Nephron progenitor cell (in vitro differentiated cells): ENCODE results near the gene PARD3B.
A peak's percentile ranks its signal among the peaks of the same experiment; 100 is the strongest.

Source experiments
- DNase-seq: peaks from one replicate; pipeline ENCODE4 v3.0.0; 2021
- H3K27ac Mint-ChIP-seq: 2 replicates; pipeline ENCODE4 v1.8.0; 2021; ENCODE audit warnings: mild to moderate bottlenecking, moderate library complexity, mixed read lengths
- H3K27me3 Mint-ChIP-seq: 2 replicates; pipeline ENCODE4 v1.8.0; 2021; ENCODE audit warnings: mild to moderate bottlenecking, low read depth, mixed read lengths; ENCODE audit not compliant: poor library complexity
- H3K36me3 Mint-ChIP-seq: 2 replicates; pipeline ENCODE4 v1.8.0; 2021; ENCODE audit warnings: low read depth, mixed read lengths
- H3K4me1 Mint-ChIP-seq: 2 replicates; pipeline ENCODE4 v1.8.0; 2021; ENCODE audit warnings: mixed read lengths
- H3K4me3 Mint-ChIP-seq: 2 replicates; pipeline ENCODE4 v1.8.0; 2021; ENCODE audit warnings: mild to moderate bottlenecking, moderate library complexity, mixed read lengths
- H3K9me3 Mint-ChIP-seq: 2 replicates; pipeline ENCODE4 v1.8.0; 2021; ENCODE audit warnings: mild to moderate bottlenecking, moderate library complexity, mixed read lengths
- TF ChIP-seq, protein P1 (sequence below): fragments of 200-600 bp; sonication (generic); IDR thresholded peaks from 2 replicates; pipeline ENCODE4 v1.5.0; 2021; ENCODE audit warnings: antibody characterized with exemption

Gene PARD3B

DNA sequence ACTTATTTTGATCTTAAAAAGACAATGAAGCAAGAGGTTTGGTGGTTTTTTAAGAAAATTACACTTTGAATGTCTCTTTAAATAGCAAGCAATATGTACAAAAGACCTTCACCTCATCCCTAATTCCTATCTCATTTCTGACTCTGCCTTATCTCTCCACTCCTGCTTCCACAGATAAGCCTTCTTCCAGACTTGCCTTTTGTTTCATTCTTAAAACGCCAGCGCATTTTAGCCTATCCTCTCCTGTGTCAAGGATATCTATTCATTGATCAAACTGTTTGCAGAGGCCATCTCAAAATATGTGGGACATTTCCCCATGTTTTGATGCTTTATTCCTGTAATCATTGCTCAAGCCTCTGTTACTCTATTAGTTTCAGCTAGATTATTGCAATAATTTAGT, 562.5 kb downstream of the PARD3B start:
- H3K27me3 Mint-ChIP-seq = peaks cover under 1% of the 10 kb centered on the region
- peak overlapping the region; percentile 73 for H3K27ac Mint-ChIP-seq
- peaks cover 3% of the 10 kb centered on the region for H3K9me3 Mint-ChIP-seq
- peaks cover 4% of the 10 kb centered on the region for H3K36me3 Mint-ChIP-seq
- H3K4me3 Mint-ChIP-seq = no peak overlapping the region
- TF ChIP-seq, protein P1, sequence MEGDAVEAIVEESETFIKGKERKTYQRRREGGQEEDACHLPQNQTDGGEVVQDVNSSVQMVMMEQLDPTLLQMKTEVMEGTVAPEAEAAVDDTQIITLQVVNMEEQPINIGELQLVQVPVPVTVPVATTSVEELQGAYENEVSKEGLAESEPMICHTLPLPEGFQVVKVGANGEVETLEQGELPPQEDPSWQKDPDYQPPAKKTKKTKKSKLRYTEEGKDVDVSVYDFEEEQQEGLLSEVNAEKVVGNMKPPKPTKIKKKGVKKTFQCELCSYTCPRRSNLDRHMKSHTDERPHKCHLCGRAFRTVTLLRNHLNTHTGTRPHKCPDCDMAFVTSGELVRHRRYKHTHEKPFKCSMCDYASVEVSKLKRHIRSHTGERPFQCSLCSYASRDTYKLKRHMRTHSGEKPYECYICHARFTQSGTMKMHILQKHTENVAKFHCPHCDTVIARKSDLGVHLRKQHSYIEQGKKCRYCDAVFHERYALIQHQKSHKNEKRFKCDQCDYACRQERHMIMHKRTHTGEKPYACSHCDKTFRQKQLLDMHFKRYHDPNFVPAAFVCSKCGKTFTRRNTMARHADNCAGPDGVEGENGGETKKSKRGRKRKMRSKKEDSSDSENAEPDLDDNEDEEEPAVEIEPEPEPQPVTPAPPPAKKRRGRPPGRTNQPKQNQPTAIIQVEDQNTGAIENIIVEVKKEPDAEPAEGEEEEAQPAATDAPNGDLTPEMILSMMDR = no peak
- no peaks in the 10 kb centered on the region for H3K4me1 Mint-ChIP-seq
- no peak for DNase-seq

DNA sequence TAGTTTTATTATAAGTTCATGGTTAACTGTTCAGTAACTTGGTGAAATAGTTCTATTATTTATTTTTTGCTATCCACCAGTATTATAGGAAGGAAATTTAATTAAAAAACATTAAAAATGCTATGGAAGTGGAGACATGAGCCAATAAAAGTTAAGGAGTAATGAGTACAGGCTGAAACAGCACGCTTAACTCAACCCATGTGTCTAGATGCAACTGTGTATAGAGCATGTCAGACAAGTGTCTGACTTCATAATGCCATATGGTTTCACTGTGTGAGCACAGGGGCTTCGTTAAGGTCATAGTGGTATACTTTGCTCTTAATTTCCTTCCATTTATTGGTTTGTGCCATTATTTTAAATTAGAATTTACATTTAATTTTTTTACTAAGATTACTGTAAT, 570.2 kb downstream of the PARD3B start:
- TF ChIP-seq, protein P1 = no peak
- peaks cover 27% of the 10 kb centered on the region for H3K4me1 Mint-ChIP-seq
- no peak overlapping the region for H3K27ac Mint-ChIP-seq
- H3K4me3 Mint-ChIP-seq = no peak overlapping the region
- no peaks in the 10 kb centered on the region for H3K36me3 Mint-ChIP-seq
- peaks cover 9% of the 10 kb centered on the region for H3K9me3 Mint-ChIP-seq
- peaks cover 3% of the 10 kb centered on the region for H3K27me3 Mint-ChIP-seq
- DNase-seq = no peak

DNA sequence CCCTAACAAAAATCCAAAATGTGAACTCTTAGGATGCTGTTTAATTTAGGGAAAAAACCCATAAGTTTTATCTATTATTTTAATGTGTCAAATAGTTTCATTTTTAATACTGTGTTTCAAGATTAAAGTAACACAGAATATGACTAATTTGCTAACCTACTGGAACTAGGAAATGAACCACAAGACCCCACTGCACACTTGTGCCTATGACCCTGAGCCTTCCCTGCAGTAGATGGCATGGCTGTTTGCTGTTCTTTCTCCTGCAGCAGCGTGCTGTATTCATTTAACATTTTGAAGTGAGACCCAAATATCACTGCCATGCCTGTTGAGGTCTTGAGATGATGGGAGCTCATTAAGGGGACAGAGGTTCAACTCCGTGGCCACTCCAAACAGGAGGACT, 571.9 kb downstream of the PARD3B start:
- TF ChIP-seq, protein P1 = no peak
- no peaks in the 10 kb centered on the region for H3K36me3 Mint-ChIP-seq
- peaks cover 3% of the 10 kb centered on the region for H3K27me3 Mint-ChIP-seq
- peaks cover 27% of the 10 kb centered on the region for H3K4me1 Mint-ChIP-seq
- peaks cover 9% of the 10 kb centered on the region for H3K9me3 Mint-ChIP-seq
- no peak for DNase-seq
- H3K27ac Mint-ChIP-seq = no peak overlapping the region
- no peak overlapping the region for H3K4me3 Mint-ChIP-seq

DNA sequence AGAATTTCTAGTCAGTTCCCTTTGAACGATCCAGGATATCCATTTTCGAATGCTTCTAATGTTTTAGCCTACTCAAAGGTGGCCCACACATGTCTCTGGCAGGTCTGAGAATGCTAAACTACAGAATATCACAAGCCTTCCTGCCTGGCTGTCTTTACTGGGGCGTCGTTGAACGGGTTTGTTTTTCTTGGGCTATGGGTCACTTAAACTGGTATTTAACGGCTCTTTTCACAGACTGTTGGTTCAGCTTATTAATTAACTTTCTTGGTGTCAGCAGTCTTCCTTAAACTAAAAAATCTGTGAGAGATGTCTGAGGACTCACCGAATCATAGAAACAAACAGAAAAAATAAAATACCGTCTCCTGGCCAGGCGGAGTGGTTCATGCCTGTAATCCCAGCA, 573.9 kb downstream of the PARD3B start:
- peak overlapping the region; percentile 86 for H3K27ac Mint-ChIP-seq

DNA sequence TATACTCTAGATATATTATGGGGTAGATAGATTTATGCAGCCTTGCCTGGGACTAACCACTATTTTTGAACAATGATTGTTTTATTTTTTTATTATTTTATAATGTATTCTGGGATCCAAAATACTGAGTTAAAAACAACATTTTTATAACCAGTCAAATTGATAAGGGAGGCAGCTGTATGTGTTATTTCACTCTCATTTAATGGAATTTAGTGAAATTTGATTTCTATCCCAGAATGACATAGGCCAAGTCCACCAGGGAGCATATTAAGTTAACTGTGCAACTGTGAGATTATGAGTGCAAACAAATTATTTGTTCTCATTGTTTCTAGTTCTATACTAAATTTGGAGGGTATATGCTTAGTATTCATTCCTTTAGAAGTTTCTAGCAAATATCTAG, 583.5 kb downstream of the PARD3B start:
- no peak overlapping the region for H3K4me3 Mint-ChIP-seq
- no peak overlapping the region for H3K27ac Mint-ChIP-seq
- H3K4me1 Mint-ChIP-seq = peaks cover 13% of the 10 kb centered on the region
- no peaks in the 10 kb centered on the region for H3K27me3 Mint-ChIP-seq
- no peaks in the 10 kb centered on the region for H3K9me3 Mint-ChIP-seq
- peaks cover 5% of the 10 kb centered on the region for H3K36me3 Mint-ChIP-seq
- DNase-seq = no peak
- TF ChIP-seq, protein P1 = no peak

More for the DNA sequence above, 573.9 kb downstream of the PARD3B start:
- Mint-ChIP-seq H3K36me3 (peaks cover 5% of the 10 kb centered on the region), H3K27me3 (peaks cover 3% of the 10 kb centered on the region), H3K4me1 (peaks cover 22% of the 10 kb centered on the region), H3K4me3 (no peak overlapping the region), H3K9me3 (peaks cover 6% of the 10 kb centered on the region)
- no peak for DNase-seq
- TF ChIP-seq, protein P1 = no peak

DNA sequence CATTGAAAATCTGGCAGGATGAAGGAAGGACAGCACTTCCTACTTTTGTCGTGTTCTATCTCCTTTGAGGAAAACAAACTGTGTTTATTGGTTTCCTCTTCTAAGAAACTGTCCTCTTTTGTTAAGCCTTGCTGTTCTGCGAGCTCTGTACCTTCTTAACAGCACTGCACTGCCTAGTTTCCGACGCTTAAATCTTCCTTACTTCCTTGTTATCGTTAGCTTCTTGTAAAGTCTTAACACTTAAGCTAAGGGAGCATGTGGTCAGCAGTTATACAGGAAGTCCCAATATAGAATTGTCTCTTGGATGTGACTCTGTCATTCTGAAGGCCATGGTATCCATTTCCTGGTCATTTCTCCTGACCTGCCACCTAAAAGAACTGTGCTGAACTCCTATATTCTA, 584.3 kb downstream of the PARD3B start:
- peak overlapping the region; percentile 17 for H3K27ac Mint-ChIP-seq
- no peaks in the 10 kb centered on the region for H3K9me3 Mint-ChIP-seq
- peaks cover 14% of the 10 kb centered on the region for H3K4me1 Mint-ChIP-seq
- DNase-seq = no peak
- TF ChIP-seq, protein P1 = no peak
- peaks cover 5% of the 10 kb centered on the region for H3K36me3 Mint-ChIP-seq
- H3K27me3 Mint-ChIP-seq = no peaks in the 10 kb centered on the region
- H3K4me3 Mint-ChIP-seq = no peak overlapping the region
